ENCODE measurements around the gene ITPRIPL1. TPM values are rescaled to one million over a fixed set of nuclear protein-coding genes. Genes with fewer than 3 reads are reported as not detected.
"Not testable (repeated sequence)": the region's sequence is repeated elsewhere in the genome, so short reads cannot be mapped to it uniquely, and the experiment has no call there.

The ITPRIPL1 gene
- total and polyA plus RNA-seq, 10 donors, result 0.80 to 6.6 (median 3.6) TPM

DNA sequence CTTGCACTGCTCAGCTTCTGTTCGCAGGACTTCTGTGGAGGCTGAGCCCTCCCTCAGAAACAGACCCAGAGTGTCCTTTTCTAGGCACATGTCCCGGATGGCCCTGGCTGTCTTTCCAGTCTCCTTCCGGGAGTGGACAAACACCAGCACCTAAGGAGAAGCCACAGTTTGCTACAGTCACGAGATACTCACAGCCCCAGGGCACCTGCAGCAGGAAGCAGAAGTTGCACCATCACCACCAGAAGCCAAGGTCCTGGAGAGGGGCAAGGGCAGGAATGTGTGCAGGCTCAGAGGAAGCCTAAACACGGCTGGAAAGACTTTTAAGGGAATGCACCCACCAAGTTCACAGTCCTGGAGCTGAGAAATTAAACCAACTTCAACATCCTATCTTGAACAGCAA, 33.4 kb upstream of the ITPRIPL1 start:
- 69 to 97% (median 75%) methylated on average over 4 to 5 of the region's 5 CpGs for WGBS, 5 donors
- H3K27me3 ChIP-seq (replicated peaks in 1 of 7), result no peaks in the 10 kb centered on the region
- TF ChIP-seq POLR2A (IDR thresholded peaks at IDR 0.05), result no peak
- no peak for TF ChIP-seq POLR2AphosphoS5 (IDR thresholded peaks at IDR 0.05)
- TF ChIP-seq, protein P1, sequence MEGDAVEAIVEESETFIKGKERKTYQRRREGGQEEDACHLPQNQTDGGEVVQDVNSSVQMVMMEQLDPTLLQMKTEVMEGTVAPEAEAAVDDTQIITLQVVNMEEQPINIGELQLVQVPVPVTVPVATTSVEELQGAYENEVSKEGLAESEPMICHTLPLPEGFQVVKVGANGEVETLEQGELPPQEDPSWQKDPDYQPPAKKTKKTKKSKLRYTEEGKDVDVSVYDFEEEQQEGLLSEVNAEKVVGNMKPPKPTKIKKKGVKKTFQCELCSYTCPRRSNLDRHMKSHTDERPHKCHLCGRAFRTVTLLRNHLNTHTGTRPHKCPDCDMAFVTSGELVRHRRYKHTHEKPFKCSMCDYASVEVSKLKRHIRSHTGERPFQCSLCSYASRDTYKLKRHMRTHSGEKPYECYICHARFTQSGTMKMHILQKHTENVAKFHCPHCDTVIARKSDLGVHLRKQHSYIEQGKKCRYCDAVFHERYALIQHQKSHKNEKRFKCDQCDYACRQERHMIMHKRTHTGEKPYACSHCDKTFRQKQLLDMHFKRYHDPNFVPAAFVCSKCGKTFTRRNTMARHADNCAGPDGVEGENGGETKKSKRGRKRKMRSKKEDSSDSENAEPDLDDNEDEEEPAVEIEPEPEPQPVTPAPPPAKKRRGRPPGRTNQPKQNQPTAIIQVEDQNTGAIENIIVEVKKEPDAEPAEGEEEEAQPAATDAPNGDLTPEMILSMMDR (IDR thresholded peaks at IDR 0.05 in 8 of 11, conservative IDR thresholded peaks at IDR 0.05 in 3 of 11), result no peak
- H3K36me3 ChIP-seq, result peaks cover 34 to 100% (median 100%) of the 10 kb centered on the region in 6 donors
- no peaks in the 10 kb centered on the region for H3K9me3 ChIP-seq
- DNase-seq, result peak; percentile 59
- H3K4me1 ChIP-seq, result no peaks in the 10 kb centered on the region
- intact Hi-C loops (cut with DNase I; ENCODE audit: low total_unique reads), result no loop called here
- H3K27ac ChIP-seq, result no peak overlapping the region
- H3K4me3 ChIP-seq, result no peak overlapping the region

DNA sequence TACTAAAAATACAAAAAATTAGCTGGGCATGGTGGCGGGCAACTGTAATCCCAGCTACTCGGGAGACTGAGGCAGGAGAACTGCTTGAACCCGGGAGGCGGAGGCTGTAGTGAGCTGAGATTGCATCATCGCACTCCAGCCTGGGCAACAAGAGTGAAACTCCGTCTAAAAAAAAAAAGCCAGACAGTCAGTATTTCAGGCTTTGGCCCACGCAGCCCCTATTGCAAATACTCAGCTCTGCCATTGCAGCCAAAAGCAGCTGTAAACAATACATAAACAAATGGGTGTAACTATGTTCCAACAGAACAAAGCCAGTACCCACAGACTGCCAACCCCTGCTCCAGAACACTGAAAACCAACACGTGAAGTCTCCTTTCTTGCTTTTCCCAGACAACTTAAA, 30.8 kb upstream of the ITPRIPL1 start:
- intact Hi-C loops (cut with DNase I; ENCODE audit: low total_unique reads), result not testable (repeated sequence)

DNA sequence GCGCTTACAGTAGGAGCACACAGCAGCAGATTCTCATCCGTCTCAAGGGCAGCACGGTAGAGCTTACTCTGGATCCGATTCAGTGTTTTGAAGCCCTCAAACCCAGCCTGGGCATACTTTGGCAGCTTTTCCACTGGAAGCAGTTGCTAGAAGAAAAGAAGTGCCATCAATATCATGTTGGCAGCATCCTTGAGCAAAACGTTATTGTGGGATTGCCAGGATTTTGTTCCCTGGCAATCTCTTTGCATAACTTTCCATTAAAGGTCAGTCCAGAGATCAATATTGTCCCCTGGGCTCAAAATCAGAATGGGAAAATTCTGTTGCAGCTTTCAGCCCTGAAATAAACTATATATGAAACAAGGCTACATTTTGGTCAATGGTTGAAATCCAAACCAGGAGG, 28.2 kb upstream of the ITPRIPL1 start:
- intact Hi-C loops (cut with DNase I; ENCODE audit: low total_unique reads), result no loop called here
- no peak for DNase-seq
- Histone ChIP-seq H3K4me1 (peaks cover 0 to 27% (median 7%) of the 10 kb centered on the region in 6 donors), H3K27ac (no peak overlapping the region), H3K4me3 (no peak overlapping the region), H3K9me3 (no peaks in the 10 kb centered on the region), H3K36me3 (peaks cover 14 to 100% (median 100%) of the 10 kb centered on the region in 6 donors), H3K27me3 (replicated peaks in 1 of 7) (no peaks in the 10 kb centered on the region)
- TF ChIP-seq POLR2A (IDR thresholded peaks at IDR 0.05) (no peak), POLR2AphosphoS5 (IDR thresholded peaks at IDR 0.05) (no peak)
- TF ChIP-seq, protein P1 (IDR thresholded peaks at IDR 0.05 in 8 of 11, conservative IDR thresholded peaks at IDR 0.05 in 3 of 11), result no peak
- WGBS, 5 donors, result 86 to 95% (median 92%) methylated on average over 5 of the region's 5 CpGs

More for the DNA sequence above, 30.8 kb upstream of the ITPRIPL1 start:
- 89 to 96% (median 92%) methylated on average over 8 of the region's 8 CpGs for WGBS, 5 donors
- peaks cover 33 to 100% (median 100%) of the 10 kb centered on the region in 6 donors for H3K36me3 ChIP-seq
- not testable (repeated sequence) for H3K9me3 ChIP-seq; H3K27me3 ChIP-seq (replicated peaks in 1 of 7); H3K27ac ChIP-seq; H3K4me1 ChIP-seq; H3K4me3 ChIP-seq; DNase-seq

DNA sequence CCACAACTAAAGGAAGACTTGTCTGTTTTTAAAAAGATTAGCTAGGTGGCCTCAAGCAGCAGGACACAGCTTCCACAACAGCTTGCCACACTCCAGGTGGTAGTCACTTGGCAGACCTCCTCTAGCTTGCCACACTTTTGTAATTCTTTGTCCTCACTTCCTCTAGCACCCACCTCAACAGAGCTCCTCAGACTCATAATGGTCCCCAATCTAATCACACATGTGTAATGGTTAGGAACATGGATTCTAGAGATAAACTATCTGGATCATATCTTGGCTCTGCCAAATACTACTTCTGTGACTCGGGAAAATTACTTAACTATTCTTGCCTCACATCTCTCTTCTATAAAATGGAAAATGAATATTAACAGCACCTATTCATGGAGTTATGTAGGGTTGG, 23.3 kb upstream of the ITPRIPL1 start:
- Histone ChIP-seq H3K9me3 (no peaks in the 10 kb centered on the region), H3K36me3 (peaks cover 11 to 78% (median 76%) of the 10 kb centered on the region in 6 donors), H3K27me3 (replicated peaks in 1 of 7) (no peaks in the 10 kb centered on the region), H3K27ac (no peak overlapping the region), H3K4me3 (no peak overlapping the region), H3K4me1 (peaks cover 20 to 70% (median 40%) of the 10 kb centered on the region in 6 donors)
- WGBS, 5 donors, result 72 to 88% (median 77%) methylated on average over 1 of the region's 1 CpG
- intact Hi-C loops (cut with DNase I; ENCODE audit: low total_unique reads), result loop anchor here (10.0 kb wide), 1 partner anchor 213 kb away; no protein-coding TSS in a partner anchor
- TF ChIP-seq, protein P1 (IDR thresholded peaks at IDR 0.05 in 8 of 11, conservative IDR thresholded peaks at IDR 0.05 in 3 of 11), result no peak
- TF ChIP-seq POLR2A (IDR thresholded peaks at IDR 0.05), result no peak
- no peak for TF ChIP-seq POLR2AphosphoS5 (IDR thresholded peaks at IDR 0.05)
- no peak for DNase-seq
